GM12878 (cell line): ENCODE data around the gene ISG20L2.

Source experiments
- CEBPB ChIP-seq, 2 experiments: fragments of 150-350 bp in 1 of 2; IDR thresholded peaks; 2 replicates each; pipeline ENCODE4 v1.6.1; 2012 to 2014; ENCODE audit warnings: low read depth in 2 of 2, low read length in 2 of 2, borderline replicate concordance in 1 of 2, inconsistent platforms in 1 of 2
- CTCF ChIP-seq, 3 experiments: IDR thresholded peaks in 2 of 3; conservative IDR thresholded peaks in 1 of 3; 2 replicates each; pipeline ENCODE4 v1.5.1; 2011; ENCODE audit warnings: low read depth in 3 of 3, low read length in 3 of 3, mild to moderate bottlenecking in 3 of 3, control low read depth in 2 of 3, moderate library complexity in 2 of 3, inconsistent platforms in 1 of 3, mixed read lengths in 1 of 3; ENCODE audit not compliant: control insufficient read depth in 2 of 3, insufficient read depth in 1 of 3; ENCODE audit errors: extremely low read depth in 1 of 3
- EZH2 ChIP-seq: IDR thresholded peaks from 2 replicates; pipeline ENCODE4 v1.6.1; 2012; ENCODE audit warnings: low read depth, mild to moderate bottlenecking, control low read depth, inconsistent platforms, low read length, borderline replicate concordance; ENCODE audit not compliant: control insufficient read depth
- HSF1 ChIP-seq: fragments of 150-350 bp; IDR thresholded peaks from 2 replicates; pipeline ENCODE4 v1.6.1; 2014; ENCODE audit warnings: mild to moderate bottlenecking, low read depth, low read length
- IRF4 ChIP-seq: IDR thresholded peaks from 2 replicates; pipeline ENCODE4 v1.6.1; 2011; ENCODE audit warnings: low read depth, low read length
- KLF5 ChIP-seq: fragments of 450-650 bp; IDR thresholded peaks from 2 replicates; pipeline ENCODE4 v1.6.1; 2014; ENCODE audit warnings: mild to moderate bottlenecking; ENCODE audit not compliant: partially characterized antibody
- NBN ChIP-seq: fragments of 450-650 bp; IDR thresholded peaks from 2 replicates; pipeline ENCODE4 v1.6.1; 2016
- RAD21 ChIP-seq: IDR thresholded peaks from 2 replicates; pipeline ENCODE4 v1.6.1; 2011; ENCODE audit warnings: mild to moderate bottlenecking, low read depth, low read length, moderate library complexity; ENCODE audit not compliant: insufficient read depth
- RFX5 ChIP-seq: IDR thresholded peaks from 2 replicates; pipeline ENCODE4 v1.6.1; 2011; ENCODE audit warnings: low read depth, low read length, improper control_type of control experiment
- SIN3A ChIP-seq: IDR thresholded peaks from 2 replicates; pipeline ENCODE4 v1.6.1; 2012; ENCODE audit warnings: low read depth, low read length, improper control_type of control experiment
- SRF ChIP-seq, 2 experiments: IDR thresholded peaks; 2 replicates each; pipeline ENCODE4 v1.6.1; 2011; ENCODE audit warnings: low read depth in 2 of 2, low read length in 2 of 2, mild to moderate bottlenecking in 1 of 2, moderate library complexity in 1 of 2
- TCF7 ChIP-seq: IDR thresholded peaks from 2 replicates; pipeline ENCODE4 v1.6.1; 2014; ENCODE audit warnings: antibody characterized with exemption, borderline replicate concordance
- TF ChIP-seq, protein P1 (sequence below): IDR thresholded peaks from 2 replicates; pipeline ENCODE4 v1.6.1; 2012; ENCODE audit warnings: low read depth, low read length, improper control_type of control experiment

DNA sequence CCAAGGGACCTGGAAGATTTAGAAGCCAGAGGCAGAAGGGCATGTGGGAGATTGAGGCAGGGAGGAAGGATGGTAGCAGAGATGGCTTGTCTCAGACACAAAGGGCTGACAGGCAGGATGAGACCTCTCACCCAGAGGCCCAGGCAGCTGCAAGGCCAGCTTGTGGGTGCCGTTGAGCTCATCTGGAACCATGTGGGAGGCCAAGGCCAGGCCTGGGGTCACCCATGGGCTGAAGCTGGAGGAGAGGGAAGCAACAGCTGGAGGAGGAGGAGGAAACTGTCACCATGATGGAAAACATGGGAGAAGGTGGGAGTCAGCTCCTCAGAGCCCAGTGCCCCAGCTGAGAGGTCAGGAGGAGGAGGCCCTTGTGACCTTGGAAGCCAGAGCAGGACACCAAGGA lies 29.6 kb downstream of the ISG20L2 start:
- TF ChIP-seq, protein P1, sequence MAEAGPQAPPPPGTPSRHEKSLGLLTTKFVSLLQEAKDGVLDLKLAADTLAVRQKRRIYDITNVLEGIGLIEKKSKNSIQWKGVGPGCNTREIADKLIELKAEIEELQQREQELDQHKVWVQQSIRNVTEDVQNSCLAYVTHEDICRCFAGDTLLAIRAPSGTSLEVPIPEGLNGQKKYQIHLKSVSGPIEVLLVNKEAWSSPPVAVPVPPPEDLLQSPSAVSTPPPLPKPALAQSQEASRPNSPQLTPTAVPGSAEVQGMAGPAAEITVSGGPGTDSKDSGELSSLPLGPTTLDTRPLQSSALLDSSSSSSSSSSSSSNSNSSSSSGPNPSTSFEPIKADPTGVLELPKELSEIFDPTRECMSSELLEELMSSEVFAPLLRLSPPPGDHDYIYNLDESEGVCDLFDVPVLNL: no peak
- TF ChIP-seq KLF5 (no peak), CEBPB (IDR thresholded peaks at IDR 0.05; ENCODE audit: borderline replicate concordance in 1 of 2, low read depth in 2 of 2, low read length in 2 of 2) (no peak), IRF4 (no peak), TCF7 (no peak), NBN (no peak), HSF1 (no peak), RAD21 (no peak), RFX5 (no peak), EZH2 (no peak), CTCF (IDR thresholded peaks at IDR 0.05 in 2 of 3, conservative IDR thresholded peaks at IDR 0.05 in 1 of 3; ENCODE audit: control insufficient read depth in 2 of 3, extremely low read depth in 1 of 3, insufficient read depth in 1 of 3, low read depth in 3 of 3, low read length in 3 of 3) (no peak), SRF (IDR thresholded peaks at IDR 0.05; ENCODE audit: low read depth in 2 of 2, low read length in 2 of 2) (no peak), SIN3A (no peak)
